HG02642 (cell line): Measurements from ENCODE around the gene OCIAD1.
A peak's percentile ranks its signal among the peaks of the same experiment; 100 is the strongest.
"Not testable (repeated sequence)": the region's sequence is repeated elsewhere in the genome, so short reads cannot be mapped to it uniquely, and the experiment has no call there.

Source experiments
- ATAC-seq: cut with Tn5 transposase; IDR thresholded peaks from one replicate; pipeline ENCODE4 v1.9.1; 2021; ENCODE audit warnings: mild to moderate bottlenecking; ENCODE audit not compliant: unreplicated experiment, poor library complexity

OCIAD1 gene

DNA sequence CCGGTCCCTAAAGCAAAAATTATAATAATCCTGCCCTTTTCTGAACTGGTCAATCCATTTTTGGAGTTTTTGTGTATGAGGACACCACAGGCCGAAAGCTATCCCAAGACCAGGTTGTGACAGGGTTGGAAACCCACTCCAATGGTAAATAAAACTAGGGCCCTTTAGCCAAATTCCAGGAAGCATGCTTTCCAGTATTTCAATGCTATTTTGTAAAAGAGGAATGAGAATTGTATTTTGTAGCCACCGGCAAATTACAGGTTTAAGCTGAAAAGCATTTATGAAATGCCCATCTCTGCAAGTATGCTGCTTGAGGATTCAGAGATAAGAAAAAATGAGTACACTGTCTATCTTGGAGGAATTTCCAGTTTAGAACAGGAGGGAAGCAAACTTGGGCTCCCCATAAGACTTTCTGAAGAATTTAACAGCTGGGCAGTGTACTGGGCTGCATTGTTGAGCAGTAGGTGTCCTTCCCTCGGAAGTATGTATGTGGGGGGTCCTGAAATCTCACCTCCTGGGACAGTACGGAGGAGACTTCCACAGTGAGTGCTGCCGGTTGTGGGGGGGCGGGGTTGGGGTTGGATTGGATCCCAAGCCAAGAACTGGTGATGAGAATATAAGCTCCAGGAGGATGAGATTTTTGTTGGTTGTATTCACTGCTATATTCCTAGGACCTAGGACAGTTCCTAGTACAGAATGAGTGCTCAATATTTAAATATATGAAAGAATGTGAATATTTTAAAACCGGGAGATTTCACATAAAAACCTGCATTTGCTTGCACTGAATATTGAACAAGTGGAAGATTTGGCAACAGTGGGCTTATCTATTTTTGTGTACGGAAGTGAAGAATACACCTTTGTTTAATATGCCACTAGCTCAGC lies 48.9 kb downstream of the OCIAD1 start:
- ATAC-seq, result no peak

DNA sequence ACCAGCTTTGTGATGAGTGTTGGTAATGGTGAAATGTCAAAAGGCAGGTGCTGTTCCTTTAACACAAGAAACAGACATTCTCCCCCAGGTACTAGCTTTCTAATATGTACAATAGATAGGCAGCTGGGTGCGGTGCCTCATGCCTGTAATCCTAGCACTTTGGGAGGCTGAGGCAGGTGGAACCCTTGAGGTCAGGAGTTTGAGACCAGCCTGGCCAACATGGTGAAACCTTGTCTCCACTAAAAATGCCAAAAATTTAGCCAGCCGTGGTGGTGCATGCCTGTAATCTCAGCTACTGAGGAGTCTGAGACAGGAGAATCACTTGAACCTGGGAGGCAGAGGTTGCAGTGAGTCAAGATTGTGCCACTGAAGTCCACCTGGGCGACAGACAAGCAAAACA lies 50.8 kb downstream of the OCIAD1 start:
- ATAC-seq, result not testable (repeated sequence)

DNA sequence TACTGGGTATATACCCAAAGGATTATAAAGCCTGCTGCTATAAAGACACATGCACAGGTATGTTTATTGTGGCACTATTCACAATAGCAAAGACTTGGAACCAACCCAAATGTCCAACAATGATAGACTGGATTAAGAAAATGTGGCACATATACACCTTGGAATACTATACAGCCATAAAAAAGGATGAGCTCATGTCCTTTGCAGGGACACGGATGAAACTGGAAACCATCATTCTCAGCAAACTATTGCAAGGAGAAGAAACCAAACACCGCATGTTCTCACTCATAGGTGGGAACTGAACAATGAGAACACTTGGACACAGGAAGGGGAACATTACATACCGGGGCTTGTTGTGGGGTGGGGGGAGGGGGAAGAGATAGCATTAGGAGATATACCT lies 58.9 kb downstream of the OCIAD1 start:
- not testable (repeated sequence) for ATAC-seq

DNA sequence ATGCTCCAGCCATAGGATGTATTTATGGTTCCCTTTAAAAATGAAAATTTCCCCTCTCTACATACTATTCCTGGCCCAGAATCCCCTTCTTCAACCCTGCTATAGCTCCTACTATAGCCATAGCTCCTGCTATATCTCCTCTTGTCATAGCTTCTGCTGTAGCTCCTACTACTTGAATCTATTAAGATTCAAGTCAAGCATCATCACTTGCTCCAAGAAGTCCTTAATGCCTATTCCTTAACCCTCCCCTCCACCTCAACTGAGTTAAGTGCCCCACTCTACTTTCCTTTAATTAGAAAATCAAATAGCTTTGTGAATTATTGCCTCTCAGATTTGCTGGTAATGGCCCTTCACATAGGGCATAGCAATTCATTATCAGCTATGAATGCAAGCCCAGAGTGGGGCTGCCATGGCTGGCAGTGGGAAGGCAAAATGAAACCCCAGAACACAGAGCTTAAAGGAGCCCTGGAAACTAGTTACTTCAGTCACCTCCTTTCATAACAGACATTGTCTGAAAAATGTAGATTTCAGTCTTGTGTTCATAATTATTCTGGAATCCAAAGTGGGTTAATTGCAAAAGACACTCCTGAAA lies 60.2 kb downstream of the OCIAD1 start:
- ATAC-seq, result no peak

DNA sequence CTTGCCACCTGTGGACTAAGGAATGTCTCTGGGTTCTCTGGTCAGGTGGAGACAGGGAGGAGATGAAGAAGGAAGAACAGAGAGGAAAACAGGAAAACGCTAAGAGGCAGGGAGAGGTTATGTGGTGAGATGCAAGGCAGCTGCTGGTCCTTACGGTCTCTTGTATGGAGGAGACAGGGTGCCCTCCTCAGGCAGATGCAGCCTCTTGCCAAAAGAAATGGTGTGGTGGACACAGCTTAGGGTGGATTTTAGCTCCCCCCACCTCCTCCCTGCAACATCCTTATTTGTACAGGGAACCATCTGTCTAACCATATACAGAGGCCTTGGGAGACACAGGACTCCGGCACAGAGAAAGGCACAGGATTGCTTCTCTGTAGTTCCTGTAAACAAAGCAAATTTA lies 66.0 kb downstream of the OCIAD1 start:
- no peak for ATAC-seq

DNA sequence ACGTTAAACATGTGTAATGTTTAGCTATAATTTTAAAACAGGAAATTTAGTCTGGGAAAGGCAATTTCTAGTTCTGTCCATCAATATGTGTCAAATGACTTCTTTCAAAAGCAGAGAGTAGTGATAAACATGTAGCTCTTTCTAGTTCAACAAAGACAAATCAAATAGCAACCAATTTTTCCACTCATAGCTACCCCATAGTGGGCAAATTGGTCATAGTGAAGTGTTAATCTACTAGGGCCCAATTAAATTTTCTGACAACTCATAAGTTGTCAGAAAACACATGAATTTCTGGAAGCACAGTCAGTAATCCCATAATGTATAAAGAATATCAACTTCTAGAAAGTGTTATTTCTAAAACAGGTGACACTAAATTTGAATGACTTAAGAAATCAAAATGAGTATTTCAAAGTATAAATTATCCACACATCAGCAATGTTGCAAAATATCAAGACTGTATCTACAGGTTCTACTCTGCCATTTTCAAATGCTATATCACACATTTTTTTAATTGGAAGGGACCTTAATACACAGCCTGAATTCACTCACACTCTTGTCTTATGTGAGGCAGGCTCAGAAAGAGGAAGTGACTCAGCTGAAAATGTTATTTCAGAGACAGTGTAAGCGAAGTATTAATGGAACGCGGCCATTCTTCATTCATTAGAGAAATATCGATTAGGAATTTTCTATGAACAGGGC lies 68.0 kb downstream of the OCIAD1 start:
- ATAC-seq, result peak; percentile 69

DNA sequence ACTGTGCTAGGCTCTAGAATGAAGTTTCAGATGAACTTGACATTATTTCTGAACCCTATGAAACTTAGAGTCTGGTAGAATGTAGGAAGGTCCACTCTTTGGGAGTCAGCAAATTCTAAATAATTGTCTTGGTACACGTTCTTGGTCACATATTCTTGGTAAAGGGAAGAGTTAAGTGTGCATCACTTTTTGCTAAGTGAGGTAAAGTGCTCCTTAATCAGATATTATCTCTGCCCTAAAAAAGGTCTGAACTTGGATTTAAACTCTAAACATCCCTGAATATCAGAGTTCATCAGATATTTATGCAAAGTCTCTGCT lies 68.5 kb downstream of the OCIAD1 start:
- ATAC-seq, result peak; percentile 6

DNA sequence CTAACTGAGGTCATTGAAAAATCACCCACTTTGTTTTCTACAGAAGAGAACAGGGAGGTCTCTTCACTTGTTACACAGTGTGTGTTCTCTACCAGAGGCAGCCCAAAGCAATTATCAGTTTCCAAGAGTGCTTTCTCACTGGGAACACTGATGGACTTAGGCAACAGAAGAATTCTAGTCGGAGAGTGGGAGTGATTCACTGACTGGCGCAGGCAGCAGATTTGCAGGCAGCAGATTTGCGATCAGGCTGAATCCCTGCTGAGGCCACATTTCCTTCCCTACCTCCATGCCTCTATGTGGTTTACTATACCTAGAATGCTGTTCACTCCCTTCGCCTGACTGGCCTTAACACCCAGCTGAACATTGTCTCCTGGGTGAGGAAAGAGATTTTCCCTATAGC lies 69.1 kb downstream of the OCIAD1 start:
- ATAC-seq, result no peak

DNA sequence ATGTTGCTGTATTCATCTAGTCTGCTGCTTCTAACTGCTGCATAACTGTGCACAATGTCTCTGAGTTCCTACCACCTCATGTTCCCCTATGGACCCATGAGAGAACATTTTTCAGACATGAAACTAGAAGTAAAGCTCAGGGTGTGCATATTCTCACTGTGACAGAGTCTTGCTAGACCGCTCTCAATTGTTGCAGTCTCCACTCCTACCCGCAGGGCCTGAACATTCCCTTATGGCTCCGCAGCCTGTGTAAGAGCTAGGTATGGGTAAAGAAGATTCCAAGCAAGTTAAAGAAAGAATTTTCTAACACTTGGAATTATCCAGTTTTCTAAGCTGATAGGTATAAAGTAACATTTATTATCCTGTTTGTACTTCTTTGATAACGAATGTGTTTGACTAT lies 70.3 kb downstream of the OCIAD1 start:
- no peak for ATAC-seq

DNA sequence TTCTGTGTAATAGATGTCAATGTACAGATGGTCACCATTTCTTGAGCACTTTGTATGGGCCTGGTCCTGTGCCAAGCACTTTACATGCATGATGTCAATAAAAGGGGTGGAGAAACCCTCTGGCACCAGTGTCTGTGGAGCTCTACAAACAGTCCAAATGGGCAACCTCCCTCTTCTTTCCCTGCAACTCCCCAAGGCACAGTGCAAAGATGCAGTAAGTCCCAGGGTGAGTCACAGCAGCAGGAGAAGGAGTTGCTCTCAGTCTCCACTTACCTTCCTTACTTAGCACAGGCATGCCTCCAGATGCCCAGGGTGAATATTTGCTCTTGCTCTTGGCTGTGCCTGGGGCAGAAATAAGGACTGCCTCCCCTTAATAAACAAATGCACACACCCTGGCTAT lies 71.4 kb downstream of the OCIAD1 start:
- ATAC-seq, result no peak

DNA sequence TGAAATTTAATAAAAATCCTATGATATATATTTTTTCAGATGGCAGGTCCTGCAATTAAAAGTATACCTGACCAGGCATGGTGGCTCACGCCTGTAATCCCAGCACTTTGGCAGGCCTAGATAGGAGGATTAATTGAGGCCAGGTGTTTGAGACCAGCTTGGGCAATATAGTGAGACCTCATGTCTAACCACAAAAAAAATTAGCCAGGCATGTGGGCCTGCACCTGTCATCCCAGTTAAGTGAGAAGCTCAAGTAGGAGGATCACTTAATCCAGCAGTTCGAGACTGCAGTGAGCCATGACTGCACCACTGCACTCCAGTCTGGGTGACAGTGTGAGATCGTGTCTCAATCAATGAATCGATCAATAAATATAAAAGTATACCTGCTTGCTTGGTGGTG lies 73.2 kb downstream of the OCIAD1 start:
- no peak for ATAC-seq

DNA sequence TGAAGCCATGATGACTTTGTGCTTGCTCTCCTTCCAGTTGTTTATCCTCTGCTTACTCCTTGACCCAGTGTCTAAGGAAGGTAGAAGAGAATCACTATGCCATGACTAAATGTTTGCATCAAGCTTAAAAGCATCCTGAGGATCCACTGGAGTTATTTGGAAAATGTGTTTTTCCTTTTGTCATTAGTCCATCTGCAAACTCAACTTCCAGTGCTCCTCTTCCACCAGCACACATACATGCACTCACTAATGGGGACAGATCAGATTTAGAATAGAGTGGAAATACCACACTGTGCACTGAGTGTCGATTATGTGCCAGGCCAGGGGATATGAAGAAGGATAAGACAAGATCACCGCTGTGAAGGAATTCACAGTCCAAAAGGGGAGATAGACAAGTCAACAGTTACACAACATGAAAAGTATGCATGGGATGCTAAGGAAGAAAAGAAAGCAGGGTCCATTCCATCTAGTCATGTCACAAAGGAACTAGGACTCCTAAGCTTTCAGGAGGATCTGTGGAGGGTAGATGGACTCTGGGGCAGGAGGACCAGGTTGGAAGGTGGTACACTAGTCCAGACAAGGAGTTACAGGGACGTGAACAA lies 73.8 kb downstream of the OCIAD1 start:
- no peak for ATAC-seq

DNA sequence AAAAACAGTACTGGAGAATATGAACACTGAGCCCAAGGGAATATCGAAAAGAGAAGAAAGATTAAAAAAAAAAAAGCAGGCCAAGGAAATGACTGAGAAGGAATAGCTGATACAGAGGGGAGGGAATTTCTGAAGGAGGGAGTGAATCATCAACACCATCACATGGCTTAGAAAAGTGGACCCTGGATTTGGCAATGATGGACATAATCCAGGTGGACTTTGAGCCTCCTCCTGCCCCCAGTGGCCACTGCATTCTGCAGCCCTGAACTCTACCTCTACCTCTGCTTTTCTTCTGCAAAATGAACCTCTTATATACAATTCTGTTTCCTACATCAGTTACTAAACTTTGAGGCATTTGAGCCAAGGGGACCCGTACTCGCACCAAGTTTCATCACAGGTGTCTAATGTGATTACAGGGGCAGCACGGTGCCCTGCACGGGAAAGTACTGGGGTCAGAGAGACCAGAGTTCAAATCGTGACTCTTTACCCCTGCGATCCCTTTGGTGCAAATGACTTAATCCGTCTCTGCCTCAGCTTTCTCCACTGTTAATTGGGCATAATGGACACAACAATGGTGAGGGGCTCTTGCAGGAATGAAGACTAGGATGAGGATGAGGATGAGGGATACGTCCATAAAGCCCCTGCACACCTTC lies 74.6 kb downstream of the OCIAD1 start:
- ATAC-seq, result no peak

DNA sequence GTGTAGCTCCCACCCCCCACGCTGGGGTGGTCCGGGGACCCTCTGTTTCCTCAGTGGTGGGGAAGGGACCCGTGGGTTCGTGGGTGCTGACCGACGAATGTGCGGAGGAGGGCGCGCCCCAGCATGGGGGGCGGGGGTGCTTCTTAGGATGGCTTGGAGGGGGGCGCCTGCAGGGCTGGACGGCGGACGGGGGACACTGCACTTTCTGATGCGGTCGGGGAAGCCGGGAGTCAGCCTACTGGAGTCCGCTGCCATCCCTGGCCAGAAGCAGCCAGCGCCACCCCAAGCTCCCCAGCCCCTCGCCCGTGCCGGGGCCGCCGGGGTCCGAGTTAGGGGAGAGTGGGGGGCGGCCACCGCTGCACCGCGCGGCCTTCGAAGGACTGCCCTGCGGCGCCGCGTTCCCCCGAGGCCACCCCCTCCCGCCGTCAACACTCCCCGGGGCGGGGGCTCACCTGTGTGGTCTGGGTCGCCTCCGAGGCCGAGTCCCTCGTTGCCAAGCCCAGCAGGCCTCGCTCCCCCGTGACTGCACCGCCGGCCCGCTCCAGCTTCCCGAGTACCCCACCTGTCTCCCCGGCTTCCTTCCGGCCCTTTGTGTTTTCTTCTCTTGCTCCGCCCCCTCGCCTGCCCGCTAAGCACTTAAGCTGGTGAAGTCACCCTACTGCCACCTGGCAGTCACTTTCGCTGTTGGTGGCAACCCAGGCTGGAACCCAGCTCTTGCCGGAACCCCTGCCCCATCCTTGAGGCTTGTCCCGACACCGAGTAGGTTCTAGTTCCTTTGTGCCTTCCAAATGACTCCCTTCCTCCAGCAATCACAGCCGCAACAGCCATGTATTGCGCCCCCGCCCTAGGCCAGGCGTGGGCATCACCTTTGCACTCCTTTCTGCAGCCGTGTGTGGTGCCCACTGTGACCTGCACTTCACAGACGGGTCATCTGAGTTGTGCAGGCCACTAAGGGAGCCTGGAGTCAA lies 75.6 kb downstream of the OCIAD1 start, which contains the start of gene OCIAD2:
Gene OCIAD2, minus strand, starts transcription at position 569 of the 968 bp plus-strand sequence. CDS start 2,225 bp downstream, outside the sequence.
- ATAC-seq, result peak; percentile 96

DNA sequence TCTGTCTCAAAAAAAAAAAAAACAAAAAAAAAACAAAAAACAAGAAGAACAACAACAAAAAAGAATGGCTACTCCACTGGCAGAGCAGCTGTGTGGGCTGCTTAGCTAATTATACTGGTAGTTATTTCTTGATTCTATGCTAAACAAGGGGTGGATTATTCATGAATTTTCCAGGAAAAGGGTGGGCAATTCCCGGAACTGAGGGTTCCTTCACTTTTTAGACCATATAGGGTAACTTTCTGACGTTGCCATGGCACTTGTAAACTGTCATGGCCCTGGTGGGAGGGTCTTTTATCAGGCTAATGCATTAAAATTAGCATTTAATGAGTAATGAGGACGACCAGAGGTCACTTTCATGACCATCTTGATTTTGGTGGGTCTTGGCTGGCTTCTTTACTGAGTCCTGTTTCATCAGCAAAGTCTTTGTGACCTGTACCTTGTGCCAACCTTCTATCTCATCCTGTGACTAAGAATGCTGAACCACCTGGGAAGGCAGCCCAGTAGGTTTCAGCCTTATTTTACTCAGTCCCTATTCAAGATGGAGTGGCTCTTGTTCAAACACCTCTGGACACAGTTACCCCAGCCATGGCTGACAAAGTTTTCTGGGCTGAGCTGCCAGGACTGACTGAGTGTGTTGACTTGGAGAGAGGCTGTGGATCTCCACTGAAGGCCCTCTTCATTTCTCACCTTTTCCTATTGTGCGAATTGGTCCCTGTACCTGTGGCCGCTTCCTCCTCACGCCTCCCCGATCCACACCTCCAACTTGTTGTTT lies 77.0 kb downstream of the OCIAD1 start:
- ATAC-seq, result no peak

DNA sequence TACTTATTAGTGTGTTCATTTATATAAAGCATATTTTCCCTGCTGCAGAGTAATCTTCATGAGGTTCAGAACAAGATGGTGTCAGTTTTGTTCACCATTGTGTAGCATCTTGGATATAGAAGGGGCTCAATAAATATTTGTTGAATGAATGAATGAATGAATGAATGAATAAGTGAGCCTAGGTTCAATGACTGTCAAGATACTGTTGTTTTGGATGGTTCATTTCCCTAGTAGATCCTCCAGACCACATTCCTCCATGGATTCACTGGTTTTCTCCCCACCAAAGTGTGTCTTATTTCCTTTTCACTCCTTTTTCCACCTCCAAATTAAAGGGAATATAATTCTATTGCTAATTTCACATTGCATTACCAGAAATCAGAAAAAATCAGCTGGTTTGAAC lies 77.8 kb downstream of the OCIAD1 start:
- no peak for ATAC-seq

DNA sequence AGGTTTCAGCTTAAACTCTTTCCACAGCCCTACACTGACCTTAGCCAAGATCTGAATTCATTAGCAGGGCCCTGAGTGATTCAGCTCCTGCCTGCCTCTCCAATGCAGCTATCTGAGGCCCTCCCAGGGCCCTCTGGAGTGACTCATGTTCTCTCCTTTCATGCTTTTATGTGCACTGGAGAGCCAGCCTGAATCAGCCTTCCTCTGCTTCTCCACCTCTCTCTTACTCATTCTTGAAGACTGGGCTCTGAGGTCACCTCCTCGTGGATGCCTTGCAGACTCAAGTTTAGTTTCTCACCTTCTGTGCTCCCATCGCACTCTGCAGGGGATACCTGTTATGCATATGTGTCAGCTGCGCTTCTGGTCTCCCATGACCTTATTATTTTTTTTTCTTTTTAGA lies 78.8 kb downstream of the OCIAD1 start:
- no peak for ATAC-seq

DNA sequence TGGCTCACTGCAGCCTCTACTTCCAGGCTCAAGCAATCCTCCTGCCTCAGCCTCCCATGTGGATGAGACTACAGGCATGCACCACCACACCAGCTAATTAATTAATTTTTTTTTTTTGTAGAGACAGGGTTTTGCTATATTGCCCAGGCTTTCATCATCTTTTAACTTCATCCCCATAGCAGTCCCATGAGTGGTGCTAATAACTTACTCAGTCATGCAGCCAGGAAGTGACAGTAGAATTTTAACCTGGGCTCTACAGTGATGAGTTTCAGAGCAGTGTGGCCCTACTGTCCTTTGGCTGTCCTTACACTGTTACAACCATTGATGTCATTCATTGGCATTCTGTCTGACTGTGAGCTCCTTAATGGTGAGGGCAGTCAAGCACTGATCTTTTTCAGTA lies 79.6 kb downstream of the OCIAD1 start:
- no peak for ATAC-seq
